WTC11 (cell line): Measurements from ENCODE around the gene SERPINE1.

Experiments used
- ATF3 ChIP-seq: sonication (generic); formaldehyde crosslinking; conservative IDR thresholded peaks from 2 replicates; pipeline ENCODE4 v1.8.1; 2022; ENCODE audit warnings: mild to moderate bottlenecking, missing genetic modification reagents
- CTCF ChIP-seq: fragments of 200-600 bp; IDR thresholded peaks from 2 replicates; pipeline ENCODE4 v1.8.0; 2022; ENCODE audit warnings: antibody characterized with exemption
- JUN ChIP-seq: sonication (generic); formaldehyde crosslinking; IDR thresholded peaks from 2 replicates; pipeline ENCODE4 v1.8.0; 2023; ENCODE audit warnings: mild to moderate bottlenecking, missing genetic modification reagents
- PRDM15 ChIP-seq: sonication (generic); formaldehyde crosslinking; IDR thresholded peaks from 2 replicates; pipeline ENCODE4 v1.8.0; 2022; ENCODE audit warnings: missing genetic modification reagents
- USF1 ChIP-seq: sonication (generic); formaldehyde crosslinking; IDR thresholded peaks from 2 replicates; pipeline ENCODE4 v1.8.0; 2022; ENCODE audit warnings: mild to moderate bottlenecking, missing genetic modification reagents

- TF ChIP-seq CTCF, result no peak
- no peak for TF ChIP-seq PRDM15 (CRISPR knock-in tag)
- no peak for TF ChIP-seq USF1 (CRISPR knock-in tag)
- TF ChIP-seq ATF3 (CRISPR knock-in tag), result no peak
- no peak for TF ChIP-seq JUN (CRISPR knock-in tag)
Observed at GRCh38 chr7:101163279-101164070, 36.6 kb downstream of the SERPINE1 start.
